Measurements from ENCODE around the gene GTF2IRD1. TPM values are rescaled to one million over a fixed set of nuclear protein-coding genes. Genes with fewer than 3 reads are reported as not detected.

GTF2IRD1 gene
- total RNA-seq, 1 experiment from 2014 or later, result 34.3 TPM

GRCh38 chr7:74575083-74575784 lies 121.5 kb downstream of the GTF2IRD1 start:
- H3K4ac ChIP-seq (ENCODE audit: low read depth, low read length), result no peak overlapping the region
- TF ChIP-seq CTCF (conservative IDR thresholded peaks at IDR 0.05), result no peak
- no peak overlapping the region for H3K23ac ChIP-seq (ENCODE audit: insufficient read length, low read depth, low read length)
- no peak overlapping the region for H4K5ac ChIP-seq (ENCODE audit: insufficient read length, low read depth, low read length)
- no peaks in the 10 kb centered on the region for H3K79me1 ChIP-seq (ENCODE audit: insufficient read depth, low read depth, low read length, poor library complexity, severe bottlenecking)
- no peak overlapping the region for H3K4me3 Mint-ChIP-seq
- no peaks in the 10 kb centered on the region for H3K9me3 Mint-ChIP-seq
- H2BK5ac ChIP-seq (ENCODE audit: insufficient read length, low read length), result no peak overlapping the region
- H2BK12ac ChIP-seq (ENCODE audit: insufficient read length, low read depth, low read length), result no peak overlapping the region
- no peak overlapping the region for H4K91ac ChIP-seq (ENCODE audit: insufficient read length, low read depth, low read length)
- peaks cover 10 to 38% (median 34%) of the 10 kb centered on the region in 3 experiments; a peak in 6 of 7 replicates for H3K36me3 Mint-ChIP-seq (ENCODE audit: insufficient read depth in 1 of 3, low read depth in 3 of 3)
- no peak overlapping the region for H2AFZ ChIP-seq (ENCODE audit: low read length)
- no peak overlapping the region for H3K4me2 ChIP-seq (ENCODE audit: insufficient read depth, insufficient read length, low read length)
- H3K27ac Mint-ChIP-seq, result peak overlapping the region in 2 of 3 experiments; percentile 12 to 45; a peak in 5 of 7 replicates
- DNase-seq, result no peak
- H4K8ac ChIP-seq (replicated peaks; ENCODE audit: insufficient read length, low read depth, low read length), result no peak overlapping the region
- H3K79me2 ChIP-seq (ENCODE audit: insufficient read depth, low read length), result no peaks in the 10 kb centered on the region
- H3K23me2 ChIP-seq (ENCODE audit: insufficient read length, low read depth, low read length, poor library complexity, severe bottlenecking), result no peaks in the 10 kb centered on the region
- no peak overlapping the region for H3T11ph ChIP-seq (ENCODE audit: low read length)
- H3K9me3 ChIP-seq (ENCODE audit: control insufficient read depth, low read depth, low read length), result no peaks in the 10 kb centered on the region
- H3K27ac ChIP-seq (ENCODE audit: insufficient read length, low read depth, low read length), result no peak overlapping the region
- H3K56ac ChIP-seq (ENCODE audit: insufficient read length, low read depth, low read length), result no peak overlapping the region
- H3K4me1 Mint-ChIP-seq, result peaks cover 2 to 8% of the 10 kb centered on the region in 2 experiments
- no peaks in the 10 kb centered on the region for H3K4me1 ChIP-seq (ENCODE audit: insufficient read depth, low read length)
- no peak overlapping the region for H2AK5ac ChIP-seq (ENCODE audit: insufficient read length, low read length)
- no peak overlapping the region; the same call in 1 of the 2 replicates for H3K14ac ChIP-seq (ENCODE audit: insufficient read depth, low read length)
- H2BK120ac ChIP-seq (ENCODE audit: low read depth, low read length, poor library complexity, severe bottlenecking), result no peak overlapping the region
- no peak overlapping the region for H3K9ac ChIP-seq (ENCODE audit: extremely low read depth, insufficient read length, low read length)
- H3K27me3 ChIP-seq (ENCODE audit: insufficient read depth, low read length), result no peaks in the 10 kb centered on the region
- H3K18ac ChIP-seq (ENCODE audit: insufficient read length, low read depth, low read length), result no peak overlapping the region
- H3K27me3 Mint-ChIP-seq (ENCODE audit: low read depth), result no peaks in the 10 kb centered on the region
- no CpG with 5 or more reads among the region's 11 CpGs for WGBS (ENCODE audit: extremely low coverage, insufficient read length, low lambda C conversion rate)
- H4K20me1 ChIP-seq (ENCODE audit: control insufficient read depth, insufficient read depth, insufficient read length), result no peaks in the 10 kb centered on the region
- H2BK20ac ChIP-seq (ENCODE audit: low read depth, low read length, poor library complexity, severe bottlenecking), result no peak overlapping the region
- H2BK15ac ChIP-seq (ENCODE audit: low read depth, low read length), result no peak overlapping the region

All from H9 (cell line).